IMR-90 (cell line): ENCODE measurements around the gene PLCG1. TPM values are rescaled to one million over a fixed set of nuclear protein-coding genes. Genes with fewer than 3 reads are reported as not detected.

Experiments used
- ATAC-seq: fragments of 200-7000 bp; cut with Tn5 transposase; 2 replicates; pipeline ENCODE4 v1.9.1; 2020; ENCODE audit warnings: low read depth, mild to moderate bottlenecking, moderate library complexity
- BruUV-seq: library from RNA; stranded (reverse); fragments of 400-500 nt; replicated peaks from 2 replicates; lab custom pipeline; 2021; lab: Mats Ljungman, UMichigan
- CTCF ChIA-PET: fragments of 300-600 bp; formaldehyde crosslinking; extraction: SDS; loops from one replicate; lab custom pipeline; 2021; ENCODE audit warnings: antibody characterized with exemption; lab: Yijun Ruan, JAX
- POLR2A ChIA-PET: fragments of 300-600 bp; sonication (Branson Sonifier 250); formaldehyde crosslinking; loops from one replicate; lab custom pipeline; 2022; ENCODE audit warnings: antibody characterized with exemption; ENCODE audit not compliant: unreplicated experiment; lab: Charles Lee
- DNase-seq: peaks from one replicate; pipeline ENCODE4 v3.0.0; 2013
- H2AFZ ChIP-seq: replicated peaks from 2 replicates; pipeline ENCODE3; 2013; ENCODE audit warnings: low read length, mild to moderate bottlenecking; ENCODE audit not compliant: poor library complexity
- H2AK5ac ChIP-seq: 2 replicates; pipeline ENCODE4 v1.6.1; 2013; ENCODE audit warnings: low read depth, low read length, inconsistent platforms
- H2AK9ac ChIP-seq: replicated peaks from 2 replicates; pipeline ENCODE3; 2013; ENCODE audit warnings: mild to moderate bottlenecking, low read depth, low read length, moderate library complexity; ENCODE audit not compliant: poor library complexity
- H2BK120ac ChIP-seq: 2 replicates; pipeline ENCODE4 v1.6.1; 2013; ENCODE audit warnings: low read depth, low read length, inconsistent platforms
- H2BK15ac ChIP-seq: 3 replicates; pipeline ENCODE4 v1.6.1; 2013; ENCODE audit warnings: low read depth, low read length, inconsistent platforms
- H2BK20ac ChIP-seq: 2 replicates; pipeline ENCODE4 v1.6.1; 2013; ENCODE audit warnings: low read depth, mild to moderate bottlenecking, inconsistent platforms, low read length, moderate library complexity
- H2BK5ac ChIP-seq: 2 replicates; pipeline ENCODE4 v1.6.1; 2013; ENCODE audit warnings: mild to moderate bottlenecking, low read depth, low read length, inconsistent platforms; ENCODE audit not compliant: poor library complexity, severe bottlenecking
- H3K14ac ChIP-seq: replicated peaks from 2 replicates; pipeline ENCODE4 v1.6.1; 2013; ENCODE audit warnings: low read depth, low read length, inconsistent platforms
- H3K18ac ChIP-seq: 2 replicates; pipeline ENCODE4 v1.6.1; 2013; ENCODE audit warnings: low read depth, low read length, control low read depth
- H3K23ac ChIP-seq: 2 replicates; pipeline ENCODE4 v1.6.1; 2013; ENCODE audit warnings: low read depth, low read length, inconsistent platforms
- H3K27ac ChIP-seq: 2 replicates; pipeline ENCODE4 v1.5.1; 2013; ENCODE audit warnings: mild to moderate bottlenecking, control low read depth, low read length; ENCODE audit not compliant: insufficient read depth
- H3K27me3 ChIP-seq: 2 replicates; pipeline ENCODE4 v1.6.1; 2013; ENCODE audit warnings: low read length; ENCODE audit not compliant: control insufficient read depth, insufficient read depth
- H3K36me3 ChIP-seq: 2 replicates; pipeline ENCODE4 v1.6.1; 2013; ENCODE audit warnings: low read length, mixed read lengths; ENCODE audit not compliant: control insufficient read depth, insufficient read depth
- H3K4ac ChIP-seq: 2 replicates; pipeline ENCODE4 v1.6.1; 2013; ENCODE audit warnings: low read depth, low read length, inconsistent platforms
- H3K4me1 ChIP-seq: 2 replicates; pipeline ENCODE4 v1.6.1; 2013; ENCODE audit warnings: low read length, mixed read lengths; ENCODE audit not compliant: control insufficient read depth, insufficient read depth
- H3K4me2 ChIP-seq: 2 replicates; pipeline ENCODE4 v1.6.1; 2013; ENCODE audit warnings: low read depth, mild to moderate bottlenecking, control low read depth, low read length, moderate library complexity
- H3K4me3 ChIP-seq: 2 replicates; pipeline ENCODE4 v1.5.1; 2013; ENCODE audit warnings: low read depth, mild to moderate bottlenecking, control low read depth, low read length, moderate library complexity; ENCODE audit not compliant: insufficient read depth
- H3K56ac ChIP-seq: 2 replicates; pipeline ENCODE4 v1.6.1; 2013; ENCODE audit warnings: low read length, inconsistent platforms; ENCODE audit not compliant: insufficient read depth; ENCODE audit errors: extremely low read depth
- H3K79me1 ChIP-seq, 2 experiments: 2 replicates each; pipeline ENCODE4 v1.6.1; 2013; ENCODE audit warnings: low read length in 2 of 2, inconsistent platforms in 1 of 2, low read depth in 1 of 2
- H3K9ac ChIP-seq: 2 replicates; pipeline ENCODE4 v1.6.1; 2013; ENCODE audit warnings: low read depth, low read length, control low read depth
- H3K9me1 ChIP-seq: 2 replicates; pipeline ENCODE4 v1.6.1; 2013; ENCODE audit warnings: low read length, inconsistent platforms; ENCODE audit not compliant: insufficient read depth
- H3K9me3 ChIP-seq: 2 replicates; pipeline ENCODE4 v1.6.1; 2013; ENCODE audit warnings: low read length; ENCODE audit not compliant: control insufficient read depth, insufficient read depth
- H4K20me1 ChIP-seq: 2 replicates; pipeline ENCODE4 v1.6.1; 2013; ENCODE audit warnings: low read length, inconsistent platforms; ENCODE audit not compliant: insufficient read depth
- H4K5ac ChIP-seq: 2 replicates; pipeline ENCODE4 v1.6.1; 2013; ENCODE audit warnings: mild to moderate bottlenecking, low read depth, low read length, control low read depth
- H4K8ac ChIP-seq, 2 experiments: 2 replicates each; pipeline ENCODE4 v1.6.1; 2013; ENCODE audit warnings: low read depth in 2 of 2, low read length in 2 of 2, control low read depth in 1 of 2, inconsistent platforms in 1 of 2
- H4K91ac ChIP-seq: 2 replicates; pipeline ENCODE4 v1.6.1; 2013; ENCODE audit warnings: low read depth, low read length, inconsistent platforms; ENCODE audit not compliant: insufficient read depth
- CHD1 ChIP-seq: IDR thresholded peaks from 2 replicates; pipeline ENCODE4 v1.6.1; 2012; ENCODE audit warnings: low read depth, low read length, improper control_type of control experiment
- CTCF ChIP-seq: conservative IDR thresholded peaks from 2 replicates; pipeline ENCODE4 v1.5.1; 2012; ENCODE audit warnings: mild to moderate bottlenecking, low read depth, low read length, improper control_type of control experiment
- FOS ChIP-seq: fragments of 150-350 bp; IDR thresholded peaks from 2 replicates; pipeline ENCODE4 v1.6.1; 2016; ENCODE audit warnings: low read depth, low read length
- MXI1 ChIP-seq: IDR thresholded peaks from 2 replicates; pipeline ENCODE4 v1.6.1; 2012; ENCODE audit warnings: low read depth, mild to moderate bottlenecking, low read length, moderate library complexity, borderline replicate concordance
- RAD21 ChIP-seq: IDR thresholded peaks from 2 replicates; pipeline ENCODE4 v1.6.1; 2012; ENCODE audit warnings: low read length, improper control_type of control experiment
- RFX5 ChIP-seq: IDR thresholded peaks from 2 replicates; pipeline ENCODE4 v1.8.0; 2012; ENCODE audit warnings: low read depth, mild to moderate bottlenecking, low read length, moderate library complexity
- USF2 ChIP-seq: fragments of 150-350 bp; IDR thresholded peaks from 2 replicates; pipeline ENCODE4 v1.6.1; 2017; ENCODE audit warnings: mild to moderate bottlenecking, antibody characterized with exemption, low read length, low read depth
- WGBS, 2 experiments: methylation state at CpG; one replicate each; pipeline versions ENCODE4 v1.1.5 to v1.1.7; 2013; ENCODE audit warnings: missing lambda C conversion rate in 2 of 2; ENCODE audit not compliant: insufficient read length in 1 of 2; ENCODE audit errors: extremely low coverage in 2 of 2; 5-methylcytosine and 5-hydroxymethylcytosine counted together
- dilution Hi-C: fragments of 300-500 bp; cut with HindIII; formaldehyde crosslinking; loops from one replicate; pipeline ENCODE4 v1.14.3; 2018; ENCODE audit warnings: low sequenced_read_pairs; ENCODE audit not compliant: unreplicated experiment
- in situ Hi-C: fragments of 300-500 bp; cut with MboI; formaldehyde crosslinking; loops from 3 replicates; pipeline ENCODE4 v1.14.3; 2019; ENCODE audit warnings: low sequenced_read_pairs, inconsistent platforms, mixed read lengths
- intact Hi-C: fragments of 100-400 bp; cut with micrococcal nuclease; formaldehyde crosslinking; loops from 2 replicates; pipeline ENCODE4 v1.10.0; 2022
- polyA plus RNA-seq, 3 experiments: library from polyadenylated mRNA; depleted of rRNA; stranded (reverse); fragments of >200 nt; gene quantifications; 2 replicates each; pipeline ENCODE4 v1.2.3, GENCODE V29; 2012; ENCODE audit warnings: low replicate concordance in 1 of 3
- total RNA-seq: library from RNA; depleted of rRNA; stranded (reverse); fragments of >200 nt; gene quantifications from 2 replicates; pipeline ENCODE4 v1.2.3, GENCODE V29; 2012

Gene PLCG1
- total and polyA plus RNA-seq, 2 of the 4 experiments (the other 2 are of a cell fraction) = 59.1 to 69.1 TPM

- H2BK120ac ChIP-seq = no peak overlapping the region
- no peak overlapping the region for H4K91ac ChIP-seq
- no peak overlapping the region for H3K18ac ChIP-seq
- H2AK9ac ChIP-seq = no peak overlapping the region
- H2AFZ ChIP-seq = no peak overlapping the region
- no peak for DNase-seq
- in situ Hi-C loops = no loop called here
- H4K8ac ChIP-seq = no peak overlapping the region
- intact Hi-C loops = no loop called here
- H3K9ac ChIP-seq = no peak overlapping the region
- ATAC-seq = no peak
- H3K4ac ChIP-seq = no peak overlapping the region
- 0 out of 2 replicates have a peak, but pooled peaks cover 1% of the 10 kb centered on the region for H3K4me1 ChIP-seq
- peaks cover 7% of the 10 kb centered on the region for H3K9me3 ChIP-seq
- no peak overlapping the region for H2BK20ac ChIP-seq
- no peaks in the 10 kb centered on the region for H3K27me3 ChIP-seq
- peaks cover 19% of the 10 kb centered on the region for H3K36me3 ChIP-seq
- H3K56ac ChIP-seq = no peak overlapping the region
- no peak overlapping the region for H3K4me2 ChIP-seq
- no peak overlapping the region for H3K27ac ChIP-seq
- no peak overlapping the region for H2AK5ac ChIP-seq
- H3K23ac ChIP-seq = no peak overlapping the region
- dilution Hi-C loops = no loop called here
- no peak overlapping the region for H2BK15ac ChIP-seq
- peaks cover 8 to 43% of the 10 kb centered on the region in 2 experiments for H3K79me1 ChIP-seq
- no peak overlapping the region for H3K14ac ChIP-seq
- no TSS peak for BruUV-seq
- TF ChIP-seq MXI1 (no peak), RFX5 (no peak), USF2 (no peak), CHD1 (no peak), FOS (no peak), RAD21 (no peak), CTCF (no peak)
- H3K4me3 ChIP-seq = no peak overlapping the region
- no CpG with 5 or more reads among the region's 4 CpGs for WGBS, 2 experiments
- peaks cover 3% of the 10 kb centered on the region; the same call in 1 of the 2 replicates for H3K9me1 ChIP-seq
- ChIA-PET POLR2A (no interaction called here), CTCF (no interaction called here)
- H2BK5ac ChIP-seq = no peak overlapping the region
- peaks cover 4% of the 10 kb centered on the region; the same call in 1 of the 2 replicates for H4K20me1 ChIP-seq
- H4K5ac ChIP-seq = no peak overlapping the region
Measured at GRCh38 chr20:41198443-41198842, 61.1 kb downstream of the PLCG1 start.
